GM18507 (cell line): ENCODE results near the gene ADARB2.
"Not testable (repeated sequence)": the region's sequence is repeated elsewhere in the genome, so short reads cannot be mapped to it uniquely, and the experiment has no call there.

Experiments used
- DNase-seq: peaks from one replicate; pipeline ENCODE4 v3.0.0; 2011; ENCODE audit warnings: low read depth; ENCODE audit not compliant: insufficient read length; ENCODE audit errors: extremely low spot score
- FAIRE-seq: peaks from 2 replicates; lab custom pipeline; 2011; peaks lifted over from hg19 to GRCh38; lab: Jason Lieb, UNC

ADARB2 gene

GRCh38 chr10:1737222-1738061 is at the start of gene ADARB2:
ADARB2 (minus strand) TSS chr10:1737525.
- peak; percentile 55 for DNase-seq
- FAIRE-seq: peak; percentile 89

GRCh38 chr10:1785835-1786234 is 48.5 kb upstream of the ADARB2 start:
- FAIRE-seq (no peak), DNase-seq (no peak)

- DNase-seq: no peak
- no peak for FAIRE-seq
These were observed 45.5 kb upstream of the ADARB2 start for GRCh38 chr10:1782841-1783240.

GRCh38 chr10:1779796-1780195 is 42.5 kb upstream of the ADARB2 start:
- no peak for FAIRE-seq
- DNase-seq: no peak

- DNase-seq (no peak), FAIRE-seq (no peak)
These were observed 41.1 kb upstream of the ADARB2 start for GRCh38 chr10:1778375-1778969.

- no peak for FAIRE-seq
- DNase-seq: no peak
These were observed 38.9 kb upstream of the ADARB2 start for GRCh38 chr10:1776127-1776662.

- DNase-seq: no peak
- no peak for FAIRE-seq
These were observed 37.5 kb upstream of the ADARB2 start for GRCh38 chr10:1774796-1775195.

- not testable (repeated sequence) for DNase-seq, FAIRE-seq
These were observed 35.9 kb upstream of the ADARB2 start for GRCh38 chr10:1773204-1773603.

GRCh38 chr10:1766049-1766448 is 28.7 kb upstream of the ADARB2 start:
- no peak for DNase-seq
- no peak for FAIRE-seq

GRCh38 chr10:1762076-1762475 is 24.8 kb upstream of the ADARB2 start:
- DNase-seq (no peak), FAIRE-seq (no peak)

GRCh38 chr10:1754506-1755153 is 17.3 kb upstream of the ADARB2 start:
- DNase-seq (no peak), FAIRE-seq (no peak)

GRCh38 chr10:1752153-1752552 is 14.8 kb upstream of the ADARB2 start:
- DNase-seq (no peak), FAIRE-seq (no peak)

- DNase-seq (no peak), FAIRE-seq (no peak)
These were observed 10.3 kb upstream of the ADARB2 start for GRCh38 chr10:1747590-1748157.

- FAIRE-seq (no peak), DNase-seq (no peak)
These were observed 9.5 kb upstream of the ADARB2 start for GRCh38 chr10:1746796-1747195.

GRCh38 chr10:1745780-1746456 is 8.6 kb upstream of the ADARB2 start:
- no peak for FAIRE-seq

GRCh38 chr10:1744524-1744923 is 7.2 kb upstream of the ADARB2 start:
- DNase-seq (no peak), FAIRE-seq (no peak)

More at GRCh38 chr10:1745780-1746456, 8.6 kb upstream of the ADARB2 start:
- DNase-seq: no peak

GRCh38 chr10:1743141-1743540 is 5.8 kb upstream of the ADARB2 start:
- no peak for FAIRE-seq

GRCh38 chr10:1741450-1741849 is 4.1 kb upstream of the ADARB2 start:
- FAIRE-seq: no peak
- DNase-seq: no peak

More at GRCh38 chr10:1743141-1743540, 5.8 kb upstream of the ADARB2 start:
- no peak for DNase-seq

GRCh38 chr10:1739751-1740150 is 2.4 kb upstream of the ADARB2 start:
- no peak for FAIRE-seq
- no peak for DNase-seq
